Parathyroid adenoma (tissue), 2 donors: ENCODE results near the gene EBP.

Experiments used
- H2AFZ ChIP-seq: fragments of 300-600 bp; sonication (generic); one replicate; pipeline ENCODE4 v1.7.0; 2017; ENCODE audit warnings: antibody characterized with exemption, mild to moderate bottlenecking
- H3K27ac ChIP-seq: fragments of 300-600 bp; sonication (generic); one replicate; pipeline ENCODE4 v1.7.0; 2017
- H3K27me3 ChIP-seq: fragments of 300-600 bp; sonication (generic); one replicate; pipeline ENCODE4 v1.7.0; 2017; ENCODE audit warnings: low read length; ENCODE audit not compliant: control insufficient read depth, insufficient read depth
- H3K36me3 ChIP-seq: fragments of 300-600 bp; sonication (generic); one replicate; pipeline ENCODE4 v1.7.0; 2017; ENCODE audit warnings: low read length; ENCODE audit not compliant: control insufficient read depth, insufficient read depth
- H3K4me1 ChIP-seq: fragments of 300-600 bp; sonication (generic); one replicate; pipeline ENCODE4 v1.7.0; 2017; ENCODE audit warnings: control low read depth
- H3K4me2 ChIP-seq: fragments of 300-600 bp; sonication (generic); one replicate; pipeline ENCODE4 v1.7.0; 2017; ENCODE audit warnings: low read length
- H3K4me3 ChIP-seq: fragments of 300-600 bp; sonication (generic); one replicate; pipeline ENCODE4 v1.7.0; 2017; ENCODE audit warnings: low read depth, low read length
- H3K79me2 ChIP-seq: fragments of 300-600 bp; sonication (generic); one replicate; pipeline ENCODE4 v1.7.0; 2017; ENCODE audit warnings: control low read depth
- H3K9ac ChIP-seq: fragments of 300-600 bp; sonication (generic); one replicate; pipeline ENCODE4 v1.7.0; 2017; ENCODE audit warnings: mild to moderate bottlenecking
- H3K9me3 ChIP-seq: fragments of 300-600 bp; sonication (generic); one replicate; pipeline ENCODE4 v1.7.0; 2017; ENCODE audit warnings: low read length; ENCODE audit not compliant: control insufficient read depth
- CTCF ChIP-seq: fragments of 300-600 bp; sonication (generic); IDR thresholded peaks from one replicate; pipeline ENCODE4 v1.7.0; 2017; ENCODE audit warnings: antibody characterized with exemption, mild to moderate bottlenecking
- donor health status: primary hyperparathyroidism.

The EBP gene

GRCh38 chrX:48487362-48487798 lies 34.2 kb upstream of the EBP start:
- TF ChIP-seq CTCF = no peak
- no peaks in the 10 kb centered on the region for H3K9me3 ChIP-seq
- no peak overlapping the region for H3K4me3 ChIP-seq
- H3K4me1 ChIP-seq = no peaks in the 10 kb centered on the region
- H3K4me2 ChIP-seq = no peak overlapping the region
- no peak overlapping the region for H3K27ac ChIP-seq
- H2AFZ ChIP-seq = no peak overlapping the region
- H3K27me3 ChIP-seq = no peaks in the 10 kb centered on the region
- no peaks in the 10 kb centered on the region for H3K36me3 ChIP-seq
- no peak overlapping the region for H3K9ac ChIP-seq
- H3K79me2 ChIP-seq = no peaks in the 10 kb centered on the region

- H3K4me2 ChIP-seq = no peak overlapping the region
- H2AFZ ChIP-seq = no peak overlapping the region
- H3K4me1 ChIP-seq = no peaks in the 10 kb centered on the region
- no peak overlapping the region for H3K9ac ChIP-seq
- H3K27ac ChIP-seq = no peak overlapping the region
- H3K27me3 ChIP-seq = no peaks in the 10 kb centered on the region
- no peaks in the 10 kb centered on the region for H3K9me3 ChIP-seq
- H3K36me3 ChIP-seq = no peaks in the 10 kb centered on the region
- no peaks in the 10 kb centered on the region for H3K79me2 ChIP-seq
- TF ChIP-seq CTCF = no peak
- no peak overlapping the region for H3K4me3 ChIP-seq
Observed at GRCh38 chrX:48488034-48488433, 33.6 kb upstream of the EBP start.

- H3K27ac ChIP-seq = no peak overlapping the region
Observed at GRCh38 chrX:48489296-48489695, 32.3 kb upstream of the EBP start.

GRCh38 chrX:48489892-48490291 lies 31.7 kb upstream of the EBP start:
- Histone ChIP-seq H3K27me3 (no peaks in the 10 kb centered on the region), H3K36me3 (no peaks in the 10 kb centered on the region), H3K4me2 (no peak overlapping the region), H3K9me3 (no peaks in the 10 kb centered on the region), H3K27ac (no peak overlapping the region), H3K9ac (no peak overlapping the region), H3K79me2 (no peaks in the 10 kb centered on the region), H3K4me1 (no peaks in the 10 kb centered on the region), H3K4me3 (no peak overlapping the region), H2AFZ (no peak overlapping the region)
- no peak for TF ChIP-seq CTCF

More at GRCh38 chrX:48489296-48489695, 32.3 kb upstream of the EBP start:
- Histone ChIP-seq H3K4me1 (no peaks in the 10 kb centered on the region), H3K79me2 (no peaks in the 10 kb centered on the region), H3K27me3 (no peaks in the 10 kb centered on the region), H2AFZ (no peak overlapping the region), H3K9ac (no peak overlapping the region), H3K36me3 (no peaks in the 10 kb centered on the region), H3K9me3 (no peaks in the 10 kb centered on the region), H3K4me3 (no peak overlapping the region), H3K4me2 (no peak overlapping the region)
- no peak for TF ChIP-seq CTCF

- Histone ChIP-seq H3K79me2 (no peaks in the 10 kb centered on the region), H3K27ac (no peak overlapping the region), H3K36me3 (no peaks in the 10 kb centered on the region), H3K9ac (no peak overlapping the region), H3K4me3 (no peak overlapping the region), H2AFZ (no peak overlapping the region), H3K4me2 (no peak overlapping the region), H3K27me3 (no peaks in the 10 kb centered on the region), H3K4me1 (no peaks in the 10 kb centered on the region), H3K9me3 (no peaks in the 10 kb centered on the region)
- TF ChIP-seq CTCF = no peak
Observed at GRCh38 chrX:48490661-48491060, 30.9 kb upstream of the EBP start.
